K562 (cell line): ENCODE results near the gene PLPP1. TPM values are rescaled to one million over a fixed set of nuclear protein-coding genes. Genes with fewer than 3 reads are reported as not detected.

Experiments used
- ATAC-seq: fragments of 200-7000 bp; cut with Tn5 transposase; 3 replicates; pipeline ENCODE4 v1.9.1; 2020; ENCODE audit warnings: moderate library complexity
- BruUV-seq: library from RNA; stranded (reverse); fragments of 400-500 nt; replicated peaks from 2 replicates; lab custom pipeline; 2021; lab: Mats Ljungman, UMichigan
- CTCF ChIA-PET: fragments of 300-600 bp; formaldehyde crosslinking; extraction: SDS; loops from one replicate; lab custom pipeline; 2021; ENCODE audit warnings: low intra/inter-chr PET ratio; lab: Yijun Ruan, JAX
- POLR2A ChIA-PET: fragments of 300-600, 350-650 bp; sonication (Branson Sonifier 250); formaldehyde crosslinking; extraction: SDS; loops from one replicate; lab custom pipeline; 2021; ENCODE audit warnings: antibody characterized with exemption, inconsistent platforms; lab: Yijun Ruan, JAX
- DNase-seq, 4 experiments: peaks; one replicate each; pipeline versions ENCODE4 v3.0.0 to v3.0.0-alpha.2; 2011 to 2018; ENCODE audit warnings: low spot score in 3 of 4, mixed read lengths in 3 of 4; ENCODE audit errors: extremely low read depth in 1 of 4
- FAIRE-seq: peaks from 2 replicates; lab custom pipeline; 2011; peaks lifted over from hg19 to GRCh38; lab: Jason Lieb, UNC
- H2AFZ ChIP-seq: 2 replicates; pipeline ENCODE4 v1.6.0; 2011; ENCODE audit warnings: low read depth, low read length, control low read depth, inconsistent platforms
- H3K27ac ChIP-seq: fragments of 200-600 bp; 3 replicates; pipeline ENCODE4 v1.8.0; 2011; ENCODE audit warnings: low read depth, mild to moderate bottlenecking, control low read depth, inconsistent platforms, low read length, moderate library complexity, mixed read lengths; ENCODE audit errors: extremely low read depth
- H3K27me3 ChIP-seq, 2 experiments: fragments of 300-600 bp in 1 of 2; 2 replicates in 1 of 2; 3 replicates in 1 of 2; pipeline versions ENCODE4 v1.6.0 to v1.8.0; 2011; ENCODE audit warnings: inconsistent platforms in 2 of 2, low read length in 2 of 2, mild to moderate bottlenecking in 1 of 2, mixed read lengths in 1 of 2, moderate library complexity in 1 of 2; ENCODE audit not compliant: control insufficient read depth in 2 of 2, insufficient read depth in 2 of 2
- H3K36me3 ChIP-seq: fragments of 300-600 bp; 3 replicates; pipeline ENCODE4 v1.8.0; 2011; ENCODE audit warnings: mild to moderate bottlenecking, low read length, inconsistent platforms; ENCODE audit not compliant: control insufficient read depth, insufficient read depth
- H3K4me1 ChIP-seq, 2 experiments: fragments of 200-600 bp in 1 of 2; replicated peaks in 1 of 2; 2 replicates in 1 of 2; 3 replicates in 1 of 2; pipeline versions ENCODE4 v1.5.1 to v1.8.0; 2011; ENCODE audit warnings: inconsistent platforms in 2 of 2, low read length in 2 of 2, mild to moderate bottlenecking in 1 of 2, mixed read lengths in 1 of 2, moderate library complexity in 1 of 2; ENCODE audit not compliant: control insufficient read depth in 2 of 2, insufficient read depth in 2 of 2
- H3K4me2 ChIP-seq: 2 replicates; pipeline ENCODE4 v1.6.1; 2011; ENCODE audit warnings: low read length, control low read depth, inconsistent platforms, mixed read lengths; ENCODE audit not compliant: insufficient read depth
- H3K4me3 ChIP-seq: fragments of 200-600 bp; sonication (generic), shearing (Covaris generic); 2 replicates; pipeline ENCODE4 v1.5.1; 2016; ENCODE audit warnings: control low read depth, inconsistent platforms
- H3K79me2 ChIP-seq: fragments of 200-600 bp; 3 replicates; pipeline ENCODE4 v1.8.0; 2011; ENCODE audit warnings: low read length, inconsistent platforms; ENCODE audit not compliant: control insufficient read depth, insufficient read depth
- H3K9ac ChIP-seq, 2 experiments: 2 replicates each; pipeline versions ENCODE4 v1.6.0 to v1.6.1; 2011; ENCODE audit warnings: low read depth in 2 of 2, low read length in 2 of 2, control low read depth in 1 of 2, inconsistent platforms in 1 of 2, mild to moderate bottlenecking in 1 of 2, mixed read lengths in 1 of 2; ENCODE audit not compliant: insufficient read depth in 1 of 2
- H3K9me1 ChIP-seq: one replicate; pipeline ENCODE4 v1.6.0; 2011; ENCODE audit warnings: inconsistent platforms, mild to moderate bottlenecking, low read length, moderate library complexity; ENCODE audit not compliant: control insufficient read depth, insufficient read depth
- H3K9me3 ChIP-seq: replicated peaks from 2 replicates; pipeline ENCODE4 v1.5.1; 2011; ENCODE audit warnings: low read depth, low read length, inconsistent platforms; ENCODE audit not compliant: control insufficient read depth, insufficient read depth
- H4K20me1 ChIP-seq: replicated peaks from 2 replicates; pipeline ENCODE4 v1.6.1; 2011; ENCODE audit warnings: low read length, inconsistent platforms, mixed read lengths; ENCODE audit not compliant: control insufficient read depth, insufficient read depth
- NR2C2 ChIP-seq, 2 experiments: fragments of 200-800 bp in 1 of 2; sonication (Bioruptor generic) in 1 of 2; sonication (generic) in 1 of 2; formaldehyde crosslinking in 1 of 2; IDR thresholded peaks; 2 replicates each; pipeline versions ENCODE4 v1.6.1 to v1.8.0; 2016 to 2022; ENCODE audit warnings: mild to moderate bottlenecking in 1 of 2, missing compliant biosample characterization in 1 of 2, missing genetic modification characterization in 1 of 2, missing genetic modification reagents in 1 of 2
- RCOR1 ChIP-seq, 2 experiments: IDR thresholded peaks; 2 replicates each; pipeline ENCODE4 v1.6.1; 2012; ENCODE audit warnings: low read depth in 2 of 2, low read length in 2 of 2, borderline replicate concordance in 1 of 2, improper control_type of control experiment in 1 of 2
- SMC3 ChIP-seq: conservative IDR thresholded peaks from 2 replicates; pipeline ENCODE4 v1.6.1; 2011; ENCODE audit warnings: low read depth, low read length, improper control_type of control experiment; ENCODE audit not compliant: insufficient read depth
- SRSF7 ChIP-seq: fragments of 200-400 bp; formaldehyde crosslinking; optimal IDR thresholded peaks from 2 replicates; pipeline ENCODE3; 2017; ENCODE audit warnings: mild to moderate bottlenecking, low read depth, low read length
- XRCC3 ChIP-seq: fragments of 450-650 bp; IDR thresholded peaks from 2 replicates; pipeline ENCODE4 v1.6.1; 2017; ENCODE audit warnings: mild to moderate bottlenecking, moderate library complexity
- ZBTB1 ChIP-seq: sonication (generic); formaldehyde crosslinking; IDR thresholded peaks from 2 replicates; pipeline ENCODE4 v1.8.1; 2023; ENCODE audit warnings: missing genetic modification reagents, low read depth, mild to moderate bottlenecking, borderline replicate concordance
- ZNF12 ChIP-seq: sonication (generic); formaldehyde crosslinking; IDR thresholded peaks from 2 replicates; pipeline ENCODE4 v1.4.0; 2020; ENCODE audit warnings: mild to moderate bottlenecking, missing genetic modification reagents
- WGBS: fragments of 100-300 bp; shearing (Covaris generic); methylation state at CpG from one replicate; pipeline ENCODE4 v1.1.6; 2016; ENCODE audit warnings: low coverage, mixed read lengths; ENCODE audit not compliant: insufficient coverage; ENCODE audit errors: missing lambda C conversion rate; 5-methylcytosine and 5-hydroxymethylcytosine counted together
- in situ Hi-C: fragments of 300-500 bp; cut with MboI; formaldehyde crosslinking; loops from 4 replicates; pipeline ENCODE4 v1.15.0; 2018; ENCODE audit warnings: inconsistent platforms, mixed read lengths
- intact Hi-C: fragments of 100-400 bp; cut with micrococcal nuclease; formaldehyde crosslinking; loops from 2 replicates; pipeline ENCODE4 v1.14.2; 2022
- polyA plus RNA-seq, 8 experiments: library from polyadenylated mRNA; depleted of rRNA in 4 of 8; stranded (reverse) in 5 of 8; unstranded in 3 of 8; fragments of >200 nt; fragmentation: Nextera tagmentation in 2 of 8; fragmentation: Illumina TruSeq in 1 of 8; extraction: Ambion mirVana in 2 of 8; extraction: Trizol in 1 of 8; gene quantifications; 2 replicates each; pipeline versions ENCODE4 v1.2.1 to v1.2.3, GENCODE V29; 2011 to 2014; ENCODE audit warnings: inconsistent platforms in 1 of 8, missing spikeins in 1 of 8
- total RNA-seq, 7 experiments: library from RNA; depleted of rRNA in 6 of 7; stranded (reverse); fragments of >200 nt in 6 of 7; fragmentation: Illumina TruSeq in 2 of 7; extraction: Trizol in 2 of 7; gene quantifications; 2 replicates each; pipeline versions ENCODE4 v1.2.1 to v1.2.3, GENCODE V29; 2011 to 2021; ENCODE audit warnings: low replicate concordance in 1 of 7
- TF ChIP-seq, protein P1 (sequence below): fragments of 450-650 bp; IDR thresholded peaks from 2 replicates; pipeline ENCODE4 v1.6.1; 2016; ENCODE audit warnings: low read depth
- TF ChIP-seq, protein P2 (sequence below): sonication (generic); formaldehyde crosslinking; IDR thresholded peaks from 2 replicates; pipeline ENCODE4 v1.8.0; 2022; ENCODE audit warnings: missing genetic modification reagents, mild to moderate bottlenecking, borderline replicate concordance

PLPP1 gene
- total and polyA plus RNA-seq, 9 of the 15 experiments (the other 6 are each of a cell fraction or from before 2014, with no cell fraction given): 0.04 to 0.24 (median 0.04) TPM; not detected in 6

DNA sequence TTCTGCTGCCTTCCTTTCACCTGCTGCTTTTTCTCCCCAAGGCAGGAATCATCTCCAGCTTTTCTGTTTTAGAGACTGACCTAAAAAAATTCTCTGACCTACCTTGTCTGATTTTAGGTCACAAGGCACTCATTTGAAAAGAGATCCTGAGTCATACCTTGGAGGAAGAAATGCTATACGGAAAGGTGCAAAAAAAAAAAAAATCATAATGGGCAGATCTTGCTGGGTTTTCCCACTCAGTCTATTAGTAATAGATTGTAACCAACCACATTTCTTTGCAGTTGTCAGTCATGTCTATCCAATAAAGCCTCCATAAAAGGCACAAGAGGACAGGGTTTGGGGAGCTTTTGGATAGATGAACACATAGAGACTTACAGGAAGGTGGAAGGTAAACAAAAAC, 157.0 kb downstream of the PLPP1 start:
- Histone ChIP-seq H2AFZ (no peak overlapping the region), H3K9ac (no peak overlapping the region), H3K4me3 (no peak overlapping the region), H3K9me3 (no peaks in the 10 kb centered on the region), H3K79me2 (peaks cover under 1% of the 10 kb centered on the region; the same call in 2 of the 3 replicates), H4K20me1 (no peaks in the 10 kb centered on the region), H3K9me1 (no peaks in the 10 kb centered on the region), H3K4me2 (no peak overlapping the region), H3K4me1 (no peaks in the 10 kb centered on the region), H3K27ac (no peak overlapping the region), H3K36me3 (peaks cover 60% of the 10 kb centered on the region), H3K27me3 (no peaks in the 10 kb centered on the region)
- 71% methylated on average over 1 of the region's 1 CpG for WGBS
- BruUV-seq: no TSS peak
- intact Hi-C loops: no loop called here
- in situ Hi-C loops: no loop called here
- ChIA-PET POLR2A (interaction anchor here (0.9 kb wide), 1 partner anchor 10 kb away, joined by 3 read pairs; no protein-coding TSS in a partner anchor), CTCF (no interaction called here)
- FAIRE-seq (peak; percentile 49), DNase-seq (no peak), ATAC-seq (no peak)
- TF ChIP-seq ZBTB1 (CRISPR knock-in tag) (no peak), XRCC3 (no peak), ZNF12 (CRISPR knock-in tag) (no peak), SMC3 (no peak), NR2C2 (CRISPR knock-in tag; IDR thresholded peaks at IDR 0.05) (no peak), NR2C2 (tag; IDR thresholded peaks at IDR 0.05) (no peak), RCOR1 (IDR thresholded peaks at IDR 0.05; ENCODE audit: borderline replicate concordance in 1 of 2, low read depth in 2 of 2, low read length in 2 of 2) (no peak), SRSF7 (no peak)
- TF ChIP-seq, protein P1, sequence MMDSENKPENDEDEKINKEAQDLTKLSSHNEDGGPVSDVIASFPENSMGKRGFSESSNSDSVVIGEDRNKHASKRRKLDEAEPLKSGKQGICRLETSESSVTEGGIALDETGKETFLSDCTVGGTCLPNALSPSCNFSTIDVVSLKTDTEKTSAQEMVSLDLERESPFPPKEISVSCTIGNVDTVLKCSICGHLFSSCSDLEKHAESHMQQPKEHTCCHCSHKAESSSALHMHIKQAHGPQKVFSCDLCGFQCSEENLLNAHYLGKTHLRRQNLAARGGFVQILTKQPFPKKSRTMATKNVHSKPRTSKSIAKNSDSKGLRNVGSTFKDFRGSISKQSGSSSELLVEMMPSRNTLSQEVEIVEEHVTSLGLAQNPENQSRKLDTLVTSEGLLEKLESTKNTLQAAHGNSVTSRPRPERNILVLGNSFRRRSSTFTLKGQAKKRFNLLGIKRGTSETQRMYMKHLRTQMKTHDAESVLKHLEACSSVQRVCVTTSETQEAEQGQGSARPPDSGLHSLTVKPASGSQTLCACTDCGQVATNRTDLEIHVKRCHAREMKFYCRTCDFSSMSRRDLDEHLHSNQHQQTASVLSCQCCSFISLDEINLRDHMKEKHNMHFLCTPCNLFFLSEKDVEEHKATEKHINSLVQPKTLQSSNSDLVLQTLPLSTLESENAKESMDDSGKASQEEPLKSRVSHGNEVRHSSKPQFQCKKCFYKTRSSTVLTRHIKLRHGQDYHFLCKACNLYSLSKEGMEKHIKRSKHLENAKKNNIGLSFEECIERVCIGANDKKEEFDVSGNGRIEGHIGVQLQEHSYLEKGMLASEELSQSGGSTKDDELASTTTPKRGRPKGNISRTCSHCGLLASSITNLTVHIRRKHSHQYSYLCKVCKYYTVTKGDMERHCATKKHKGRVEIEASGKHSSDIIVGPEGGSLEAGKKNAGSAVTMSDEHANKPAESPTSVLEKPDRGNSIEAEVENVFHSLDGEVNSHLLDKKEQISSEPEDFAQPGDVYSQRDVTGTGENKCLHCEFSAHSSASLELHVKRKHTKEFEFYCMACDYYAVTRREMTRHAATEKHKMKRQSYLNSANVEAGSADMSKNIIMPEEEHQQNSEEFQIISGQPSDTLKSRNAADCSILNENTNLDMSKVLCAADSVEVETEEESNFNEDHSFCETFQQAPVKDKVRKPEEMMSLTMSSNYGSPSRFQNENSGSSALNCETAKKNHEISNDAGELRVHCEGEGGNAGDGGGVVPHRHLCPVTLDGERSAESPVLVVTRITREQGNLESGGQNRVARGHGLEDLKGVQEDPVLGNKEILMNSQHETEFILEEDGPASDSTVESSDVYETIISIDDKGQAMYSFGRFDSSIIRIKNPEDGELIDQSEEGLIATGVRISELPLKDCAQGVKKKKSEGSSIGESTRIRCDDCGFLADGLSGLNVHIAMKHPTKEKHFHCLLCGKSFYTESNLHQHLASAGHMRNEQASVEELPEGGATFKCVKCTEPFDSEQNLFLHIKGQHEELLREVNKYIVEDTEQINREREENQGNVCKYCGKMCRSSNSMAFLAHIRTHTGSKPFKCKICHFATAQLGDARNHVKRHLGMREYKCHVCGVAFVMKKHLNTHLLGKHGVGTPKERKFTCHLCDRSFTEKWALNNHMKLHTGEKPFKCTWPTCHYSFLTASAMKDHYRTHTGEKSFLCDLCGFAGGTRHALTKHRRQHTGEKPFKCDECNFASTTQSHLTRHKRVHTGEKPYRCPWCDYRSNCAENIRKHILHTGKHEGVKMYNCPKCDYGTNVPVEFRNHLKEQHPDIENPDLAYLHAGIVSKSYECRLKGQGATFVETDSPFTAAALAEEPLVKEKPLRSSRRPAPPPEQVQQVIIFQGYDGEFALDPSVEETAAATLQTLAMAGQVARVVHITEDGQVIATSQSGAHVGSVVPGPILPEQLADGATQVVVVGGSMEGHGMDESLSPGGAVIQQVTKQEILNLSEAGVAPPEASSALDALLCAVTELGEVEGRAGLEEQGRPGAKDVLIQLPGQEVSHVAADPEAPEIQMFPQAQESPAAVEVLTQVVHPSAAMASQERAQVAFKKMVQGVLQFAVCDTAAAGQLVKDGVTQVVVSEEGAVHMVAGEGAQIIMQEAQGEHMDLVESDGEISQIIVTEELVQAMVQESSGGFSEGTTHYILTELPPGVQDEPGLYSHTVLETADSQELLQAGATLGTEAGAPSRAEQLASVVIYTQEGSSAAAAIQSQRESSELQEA: no peak
- TF ChIP-seq, protein P2, sequence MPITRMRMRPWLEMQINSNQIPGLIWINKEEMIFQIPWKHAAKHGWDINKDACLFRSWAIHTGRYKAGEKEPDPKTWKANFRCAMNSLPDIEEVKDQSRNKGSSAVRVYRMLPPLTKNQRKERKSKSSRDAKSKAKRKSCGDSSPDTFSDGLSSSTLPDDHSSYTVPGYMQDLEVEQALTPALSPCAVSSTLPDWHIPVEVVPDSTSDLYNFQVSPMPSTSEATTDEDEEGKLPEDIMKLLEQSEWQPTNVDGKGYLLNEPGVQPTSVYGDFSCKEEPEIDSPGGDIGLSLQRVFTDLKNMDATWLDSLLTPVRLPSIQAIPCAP (CRISPR knock-in tag): no peak
